Hepatocyte (in vitro differentiated cells): ENCODE measurements around the gene NTNG1.

Experiments used
- EZH2 ChIP-seq: fragments of 200-600 bp; sonication (generic); IDR thresholded peaks from 2 replicates; pipeline ENCODE4 v1.6.1; 2016; ENCODE audit warnings: antibody characterized with exemption, mild to moderate bottlenecking, borderline replicate concordance
- EZH2phosphoT487 ChIP-seq: fragments of 200-600 bp; sonication (generic); IDR thresholded peaks from one replicate; pipeline ENCODE4 v1.6.1; 2018; ENCODE audit warnings: antibody characterized with exemption, mild to moderate bottlenecking, low read depth, moderate library complexity; ENCODE audit not compliant: unreplicated experiment, severe bottlenecking
- TF ChIP-seq, protein P1 (sequence below): fragments of 200-600 bp; sonication (generic); IDR thresholded peaks from 2 replicates; pipeline ENCODE4 v1.5.1; 2016; ENCODE audit warnings: antibody characterized with exemption, mild to moderate bottlenecking; ENCODE audit not compliant: poor library complexity

DNA sequence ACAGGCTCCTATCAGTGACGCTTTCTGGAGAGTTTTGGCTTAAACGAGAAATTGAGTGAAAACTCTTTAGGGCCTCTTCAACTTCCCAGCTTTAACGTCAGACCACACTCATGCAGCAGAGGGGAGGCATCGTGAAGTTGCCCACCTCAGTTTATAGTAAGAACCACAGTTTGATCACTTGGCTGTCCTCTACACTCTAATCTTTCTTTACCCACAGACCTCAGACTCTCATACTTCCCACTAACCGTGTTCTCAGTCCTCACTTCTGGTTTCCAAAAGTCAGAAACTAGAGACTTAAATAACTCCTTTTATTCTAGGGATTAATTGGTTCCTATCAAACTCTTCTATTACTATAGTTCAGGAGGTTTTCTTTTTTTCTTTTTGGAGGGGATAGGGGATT is 302.2 kb downstream of the NTNG1 start:
- TF ChIP-seq EZH2phosphoT487 (no peak), EZH2 (no peak)
- TF ChIP-seq, protein P1, sequence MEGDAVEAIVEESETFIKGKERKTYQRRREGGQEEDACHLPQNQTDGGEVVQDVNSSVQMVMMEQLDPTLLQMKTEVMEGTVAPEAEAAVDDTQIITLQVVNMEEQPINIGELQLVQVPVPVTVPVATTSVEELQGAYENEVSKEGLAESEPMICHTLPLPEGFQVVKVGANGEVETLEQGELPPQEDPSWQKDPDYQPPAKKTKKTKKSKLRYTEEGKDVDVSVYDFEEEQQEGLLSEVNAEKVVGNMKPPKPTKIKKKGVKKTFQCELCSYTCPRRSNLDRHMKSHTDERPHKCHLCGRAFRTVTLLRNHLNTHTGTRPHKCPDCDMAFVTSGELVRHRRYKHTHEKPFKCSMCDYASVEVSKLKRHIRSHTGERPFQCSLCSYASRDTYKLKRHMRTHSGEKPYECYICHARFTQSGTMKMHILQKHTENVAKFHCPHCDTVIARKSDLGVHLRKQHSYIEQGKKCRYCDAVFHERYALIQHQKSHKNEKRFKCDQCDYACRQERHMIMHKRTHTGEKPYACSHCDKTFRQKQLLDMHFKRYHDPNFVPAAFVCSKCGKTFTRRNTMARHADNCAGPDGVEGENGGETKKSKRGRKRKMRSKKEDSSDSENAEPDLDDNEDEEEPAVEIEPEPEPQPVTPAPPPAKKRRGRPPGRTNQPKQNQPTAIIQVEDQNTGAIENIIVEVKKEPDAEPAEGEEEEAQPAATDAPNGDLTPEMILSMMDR = no peak
